GM23338 (cell line): ENCODE data around the gene AP2B1. TPM values are rescaled to one million over a fixed set of nuclear protein-coding genes. Genes with fewer than 3 reads are reported as not detected.

ENCODE experiments used
- CREB1 ChIP-seq: fragments of 250-450 bp; sonication (Bioruptor Pico); IDR thresholded peaks from 2 replicates; pipeline ENCODE4 v1.5.0; 2020; ENCODE audit warnings: low read depth, mild to moderate bottlenecking, moderate library complexity
- ETS1 ChIP-seq: IDR thresholded peaks from 2 replicates; pipeline ENCODE4 v1.6.1; 2016; ENCODE audit warnings: antibody characterized with exemption
- EZH2 ChIP-seq: fragments of 200-600 bp; sonication (generic); IDR thresholded peaks from one replicate; pipeline ENCODE4 v1.8.0; 2017; ENCODE audit warnings: antibody characterized with exemption, mild to moderate bottlenecking, low read depth; ENCODE audit not compliant: unreplicated experiment
- EZH2phosphoT487 ChIP-seq: fragments of 200-600 bp; sonication (generic); IDR thresholded peaks from one replicate; pipeline ENCODE4 v1.8.1; 2018; ENCODE audit warnings: antibody characterized with exemption; ENCODE audit not compliant: unreplicated experiment
- JUNB ChIP-seq: IDR thresholded peaks from one replicate; pipeline ENCODE4 v1.6.1; 2016; ENCODE audit warnings: antibody characterized with exemption; ENCODE audit not compliant: unreplicated experiment
- NANOG ChIP-seq: IDR thresholded peaks from 2 replicates; pipeline ENCODE4 v1.6.1; 2016; ENCODE audit warnings: antibody characterized with exemption, borderline replicate concordance
- POLR2AphosphoS5 ChIP-seq: IDR thresholded peaks from 2 replicates; pipeline ENCODE4 v1.6.1; 2016; ENCODE audit warnings: antibody characterized with exemption, low read depth
- REST ChIP-seq: IDR thresholded peaks from one replicate; pipeline ENCODE4 v1.6.1; 2018; ENCODE audit warnings: antibody characterized with exemption; ENCODE audit not compliant: unreplicated experiment
- STAT1 ChIP-seq: IDR thresholded peaks from one replicate; pipeline ENCODE4 v1.6.1; 2016; ENCODE audit warnings: antibody characterized with exemption; ENCODE audit not compliant: unreplicated experiment
- ZNF114 ChIP-seq: fragments of 250-450 bp; sonication (Bioruptor Pico); IDR thresholded peaks from 2 replicates; pipeline ENCODE4 v1.5.0; 2020; ENCODE audit warnings: mild to moderate bottlenecking, moderate library complexity
- ZNF331 ChIP-seq: fragments of 250-450 bp; sonication (Bioruptor Pico); IDR thresholded peaks from 2 replicates; pipeline ENCODE4 v1.5.0; 2020; ENCODE audit warnings: low read depth, mild to moderate bottlenecking, moderate library complexity
- ZNF462 ChIP-seq: fragments of 250-450 bp; sonication (Bioruptor Pico); IDR thresholded peaks from 2 replicates; pipeline ENCODE4 v1.5.0; 2020; ENCODE audit warnings: mild to moderate bottlenecking, moderate library complexity
- polyA plus RNA-seq: library from polyadenylated mRNA; unstranded; fragments of >200 nt; fragmentation: Nextera tagmentation; extraction: Ambion mirVana; gene quantifications from 2 replicates; pipeline ENCODE4 v1.2.1, GENCODE V29; 2016
- total RNA-seq: library from RNA; depleted of rRNA; stranded (reverse); fragments of >200 nt; shearing (Covaris generic); gene quantifications from 2 replicates; pipeline ENCODE4 v1.2.3, GENCODE V29; 2014

Gene AP2B1
- total and polyA plus RNA-seq, 2 experiments from 2014 or later, result 89.7 to 144 TPM

GRCh38 chr17:35760587-35760986, 173.5 kb downstream of the AP2B1 start, which contains the start of gene C17orf50 (continued):
- no peak for TF ChIP-seq ZNF462 (CRISPR knock-in tag)
- TF ChIP-seq STAT1, result no peak
- no peak for TF ChIP-seq EZH2
- no peak for TF ChIP-seq POLR2AphosphoS5
- no peak for TF ChIP-seq JUNB
- TF ChIP-seq ZNF331 (CRISPR knock-in tag), result no peak
- no peak for TF ChIP-seq CREB1 (CRISPR knock-in tag)
- TF ChIP-seq REST, result no peak
- TF ChIP-seq ZNF114, result no peak
- no peak for TF ChIP-seq NANOG
- no peak for TF ChIP-seq ETS1
- TF ChIP-seq EZH2phosphoT487, result no peak
